ENCODE measurements around the gene ZNF333.

- TF ChIP-seq CTCF (IDR thresholded peaks at IDR 0.05; ENCODE audit: insufficient read depth, low read length), result no peak
- no peak for TF ChIP-seq GABPA (IDR thresholded peaks at IDR 0.05; ENCODE audit: low read depth)
Observed at GRCh38 chr19:14699641-14700040, 9.8 kb downstream of the ZNF333 start.
